WTC11 (cell line): ENCODE measurements around the gene PRDM5. TPM values are rescaled to one million over a fixed set of nuclear protein-coding genes. Genes with fewer than 3 reads are reported as not detected.

ENCODE experiments used
- ATAC-seq: fragments of 200-7000 bp; cut with Tn5 transposase; 2 replicates; pipeline ENCODE4 v1.10.0; 2021; ENCODE audit warnings: mild to moderate bottlenecking, moderate library complexity
- CTCF ChIA-PET: fragments of 300-600 bp; sonication (Branson Sonifier 250); formaldehyde crosslinking; loops from one replicate; lab custom pipeline; 2021; ENCODE audit warnings: antibody characterized with exemption; lab: Charles Lee
- POLR2A ChIA-PET: fragments of 350-600 bp; sonication (Branson Sonifier 250); formaldehyde crosslinking; loops from one replicate; lab custom pipeline; 2021; ENCODE audit warnings: antibody characterized with exemption; lab: Charles Lee
- DNase-seq: peaks from one replicate; pipeline ENCODE4 v3.0.0; 2021; ENCODE audit warnings: low spot score
- H3K27ac Mint-ChIP-seq: 2 replicates; pipeline ENCODE4 v1.8.0; 2021; ENCODE audit warnings: mixed read lengths
- H3K27me3 Mint-ChIP-seq: 2 replicates; pipeline ENCODE4 v1.8.0; 2021; ENCODE audit warnings: low read depth, mild to moderate bottlenecking, moderate library complexity, mixed read lengths
- H3K36me3 Mint-ChIP-seq: 2 replicates; pipeline ENCODE4 v1.8.0; 2021; ENCODE audit warnings: mixed read lengths
- H3K4me1 Mint-ChIP-seq: 2 replicates; pipeline ENCODE4 v1.8.0; 2022; ENCODE audit warnings: mixed read lengths
- H3K4me3 Mint-ChIP-seq: 2 replicates; pipeline ENCODE4 v1.8.0; 2021; ENCODE audit warnings: mild to moderate bottlenecking, moderate library complexity, mixed read lengths
- H3K9me3 Mint-ChIP-seq: 2 replicates; pipeline ENCODE4 v1.8.0; 2021; ENCODE audit warnings: mixed read lengths
- ATF1 ChIP-seq: sonication (generic); formaldehyde crosslinking; IDR thresholded peaks from 2 replicates; pipeline ENCODE4 v1.8.1; 2023; ENCODE audit warnings: mild to moderate bottlenecking, moderate library complexity, missing genetic modification reagents
- CBFB ChIP-seq: sonication (generic); formaldehyde crosslinking; IDR thresholded peaks from 2 replicates; pipeline ENCODE4 v1.8.1; 2022; ENCODE audit warnings: mild to moderate bottlenecking, low read depth, missing genetic modification reagents
- CREM ChIP-seq: sonication (generic); formaldehyde crosslinking; IDR thresholded peaks from 2 replicates; pipeline ENCODE4 v1.8.1; 2022; ENCODE audit warnings: mild to moderate bottlenecking, missing genetic modification reagents, moderate library complexity
- EMX1 ChIP-seq: fragments of 250-450 bp; sonication (Bioruptor Pico); IDR thresholded peaks from 2 replicates; pipeline ENCODE4 v1.8.0; 2021; ENCODE audit warnings: mild to moderate bottlenecking
- ETV6 ChIP-seq: sonication (generic); formaldehyde crosslinking; IDR thresholded peaks from 2 replicates; pipeline ENCODE4 v1.8.1; 2022; ENCODE audit warnings: mild to moderate bottlenecking, missing genetic modification reagents
- GABPB1 ChIP-seq: sonication (generic); formaldehyde crosslinking; IDR thresholded peaks from 2 replicates; pipeline ENCODE4 v1.8.1; 2023; ENCODE audit warnings: mild to moderate bottlenecking, missing genetic modification reagents
- GTF2I ChIP-seq: fragments of 250-450 bp; sonication (Bioruptor Pico); conservative IDR thresholded peaks from 2 replicates; pipeline ENCODE4 v1.4.0; 2021; ENCODE audit warnings: mild to moderate bottlenecking
- HMGA2 ChIP-seq: fragments of 250-450 bp; sonication (Bioruptor Pico); IDR thresholded peaks from 2 replicates; pipeline ENCODE4 v1.4.0; 2021; ENCODE audit warnings: mild to moderate bottlenecking, moderate library complexity
- KAT7 ChIP-seq: sonication (generic); formaldehyde crosslinking; IDR thresholded peaks from 2 replicates; pipeline ENCODE4 v1.8.1; 2023; ENCODE audit warnings: missing genetic modification reagents, mild to moderate bottlenecking, borderline replicate concordance
- MYBL2 ChIP-seq: sonication (generic); formaldehyde crosslinking; IDR thresholded peaks from 2 replicates; pipeline ENCODE4 v1.8.1; 2023; ENCODE audit warnings: mild to moderate bottlenecking, moderate library complexity, missing genetic modification reagents
- NFATC4 ChIP-seq: fragments of 250-450 bp; sonication (Bioruptor Pico); IDR thresholded peaks from 2 replicates; pipeline ENCODE4 v1.9.0; 2021; ENCODE audit warnings: mild to moderate bottlenecking
- NFE2L1 ChIP-seq: sonication (generic); formaldehyde crosslinking; IDR thresholded peaks from 2 replicates; pipeline ENCODE4 v1.8.1; 2023; ENCODE audit warnings: missing genetic modification reagents
- SMAD4 ChIP-seq: sonication (generic); formaldehyde crosslinking; IDR thresholded peaks from 2 replicates; pipeline ENCODE4 v1.8.0; 2022; ENCODE audit warnings: mild to moderate bottlenecking, missing genetic modification reagents
- SOX15 ChIP-seq: fragments of 250-450 bp; sonication (Bioruptor Pico); IDR thresholded peaks from 2 replicates; pipeline ENCODE4 v1.9.0; 2021; ENCODE audit warnings: mild to moderate bottlenecking
- TEAD4 ChIP-seq: sonication (generic); formaldehyde crosslinking; IDR thresholded peaks from 2 replicates; pipeline ENCODE4 v1.8.0; 2022; ENCODE audit warnings: mild to moderate bottlenecking, missing genetic modification reagents
- TP53 ChIP-seq: sonication (generic); formaldehyde crosslinking; IDR thresholded peaks from 2 replicates; pipeline ENCODE4 v1.8.1; 2023; ENCODE audit warnings: mild to moderate bottlenecking, missing genetic modification reagents
- ZNF121 ChIP-seq: sonication (generic); formaldehyde crosslinking; IDR thresholded peaks from 2 replicates; pipeline ENCODE4 v1.8.0; 2023; ENCODE audit warnings: missing genetic modification reagents
- ZNF396 ChIP-seq: fragments of 250-450 bp; sonication (Bioruptor Pico); IDR thresholded peaks from 2 replicates; pipeline ENCODE4 v1.8.0; 2021; ENCODE audit warnings: mild to moderate bottlenecking, moderate library complexity, borderline replicate concordance
- ZNF423 ChIP-seq: fragments of 250-450 bp; sonication (Bioruptor Pico); IDR thresholded peaks from 2 replicates; pipeline ENCODE4 v2.1.2; 2022; ENCODE audit warnings: mild to moderate bottlenecking, moderate library complexity
- total RNA-seq: library from RNA; stranded (reverse); gene quantifications from 3 replicates; pipeline ENCODE4 v1.2.3, GENCODE V29; 2021
- TF ChIP-seq, protein P1 (sequence below): sonication (generic); formaldehyde crosslinking; IDR thresholded peaks from 2 replicates; pipeline ENCODE4 v1.8.1; 2023; ENCODE audit warnings: mild to moderate bottlenecking, missing genetic modification reagents, moderate library complexity
- TF ChIP-seq, protein P2 (sequence below): sonication (generic); formaldehyde crosslinking; conservative IDR thresholded peaks from 2 replicates; pipeline ENCODE4 v1.8.1; 2022; ENCODE audit warnings: mild to moderate bottlenecking, missing genetic modification reagents
- TF ChIP-seq, protein P3 (sequence below): sonication (generic); formaldehyde crosslinking; conservative IDR thresholded peaks from 2 replicates; pipeline ENCODE4 v1.8.1; 2023; ENCODE audit warnings: mild to moderate bottlenecking, low read depth, missing genetic modification reagents, moderate library complexity
- TF ChIP-seq, protein P4 (sequence below): sonication (generic); formaldehyde crosslinking; IDR thresholded peaks from 2 replicates; pipeline ENCODE4 v1.8.1; 2023; ENCODE audit warnings: mild to moderate bottlenecking, missing genetic modification reagents, borderline replicate concordance
- TF ChIP-seq, protein P5 (sequence below): sonication (generic); formaldehyde crosslinking; IDR thresholded peaks from 2 replicates; pipeline ENCODE4 v1.8.1; 2022; ENCODE audit warnings: mild to moderate bottlenecking, missing genetic modification reagents, moderate library complexity, borderline replicate concordance
- TF ChIP-seq, protein P6 (sequence below): sonication (generic); formaldehyde crosslinking; IDR thresholded peaks from 2 replicates; pipeline ENCODE4 v1.8.1; 2023; ENCODE audit warnings: mild to moderate bottlenecking, missing genetic modification reagents

Gene PRDM5
- total RNA-seq, 1 experiment from 2014 or later, result 47.0 TPM

DNA sequence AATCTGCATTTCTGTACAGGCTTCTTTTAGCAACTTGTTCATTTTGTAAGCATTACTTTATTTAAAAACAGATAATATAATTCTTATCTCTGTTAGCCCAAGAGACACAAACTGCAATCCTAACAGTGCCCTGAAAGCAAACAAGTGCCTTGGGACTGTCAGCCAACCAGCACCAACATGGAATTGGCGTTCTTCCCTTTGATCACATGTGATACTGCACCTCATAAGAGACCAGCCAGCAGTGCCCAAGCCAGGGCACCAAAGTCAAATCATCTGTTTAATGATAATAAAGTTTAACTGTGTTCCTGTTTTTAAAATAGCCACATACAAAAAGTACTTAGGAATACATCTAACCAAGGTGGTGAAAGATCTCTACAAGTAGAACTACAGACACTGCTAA lies 223.2 kb downstream of the PRDM5 start (continued):
- no peak for TF ChIP-seq ZNF396 (CRISPR knock-in tag)
- TF ChIP-seq, protein P1, sequence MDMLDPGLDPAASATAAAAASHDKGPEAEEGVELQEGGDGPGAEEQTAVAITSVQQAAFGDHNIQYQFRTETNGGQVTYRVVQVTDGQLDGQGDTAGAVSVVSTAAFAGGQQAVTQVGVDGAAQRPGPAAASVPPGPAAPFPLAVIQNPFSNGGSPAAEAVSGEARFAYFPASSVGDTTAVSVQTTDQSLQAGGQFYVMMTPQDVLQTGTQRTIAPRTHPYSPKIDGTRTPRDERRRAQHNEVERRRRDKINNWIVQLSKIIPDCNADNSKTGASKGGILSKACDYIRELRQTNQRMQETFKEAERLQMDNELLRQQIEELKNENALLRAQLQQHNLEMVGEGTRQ (CRISPR knock-in tag), result no peak
- TF ChIP-seq, all 79 proteins: peak for 0

DNA sequence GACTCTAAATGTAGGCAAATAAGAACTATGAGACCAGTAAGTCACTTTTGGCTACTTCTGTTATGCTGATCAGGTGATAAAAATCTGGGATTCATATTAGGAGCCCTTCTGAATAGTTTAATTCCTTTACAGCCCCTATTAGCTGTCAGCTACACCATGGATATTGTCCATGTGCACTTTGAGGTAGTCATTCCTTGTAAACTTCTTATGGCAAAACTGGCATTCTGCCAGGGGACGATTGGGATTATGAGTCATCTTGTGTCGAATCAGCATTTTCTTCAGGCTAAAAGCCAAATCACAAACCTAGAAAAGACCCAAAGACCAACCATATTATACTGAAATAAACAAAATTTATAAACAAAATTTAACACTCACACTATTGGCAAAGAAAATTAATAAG lies 227.6 kb downstream of the PRDM5 start:
- Mint-ChIP-seq H3K27ac (no peak overlapping the region), H3K9me3 (no peaks in the 10 kb centered on the region), H3K36me3 (no peaks in the 10 kb centered on the region), H3K4me3 (no peak overlapping the region)
- DNase-seq, result no peak
- CTCF ChIA-PET, result no interaction called here
- TF ChIP-seq, protein P1 (CRISPR knock-in tag), result no peak
- TF ChIP-seq NFATC4 (CRISPR knock-in tag) (no peak), SOX15 (CRISPR knock-in tag) (no peak), ZNF423 (no peak), KAT7 (no peak), EMX1 (CRISPR knock-in tag) (no peak), ATF1 (CRISPR knock-in tag) (no peak), ETV6 (CRISPR knock-in tag) (no peak), HMGA2 (CRISPR knock-in tag) (no peak), MYBL2 (CRISPR knock-in tag) (no peak), ZNF121 (no peak), CBFB (CRISPR knock-in tag) (no peak), TP53 (CRISPR knock-in tag) (no peak)
- TF ChIP-seq, protein P2, sequence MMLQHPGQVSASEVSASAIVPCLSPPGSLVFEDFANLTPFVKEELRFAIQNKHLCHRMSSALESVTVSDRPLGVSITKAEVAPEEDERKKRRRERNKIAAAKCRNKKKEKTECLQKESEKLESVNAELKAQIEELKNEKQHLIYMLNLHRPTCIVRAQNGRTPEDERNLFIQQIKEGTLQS (CRISPR knock-in tag), result no peak
- TF ChIP-seq, protein P3, sequence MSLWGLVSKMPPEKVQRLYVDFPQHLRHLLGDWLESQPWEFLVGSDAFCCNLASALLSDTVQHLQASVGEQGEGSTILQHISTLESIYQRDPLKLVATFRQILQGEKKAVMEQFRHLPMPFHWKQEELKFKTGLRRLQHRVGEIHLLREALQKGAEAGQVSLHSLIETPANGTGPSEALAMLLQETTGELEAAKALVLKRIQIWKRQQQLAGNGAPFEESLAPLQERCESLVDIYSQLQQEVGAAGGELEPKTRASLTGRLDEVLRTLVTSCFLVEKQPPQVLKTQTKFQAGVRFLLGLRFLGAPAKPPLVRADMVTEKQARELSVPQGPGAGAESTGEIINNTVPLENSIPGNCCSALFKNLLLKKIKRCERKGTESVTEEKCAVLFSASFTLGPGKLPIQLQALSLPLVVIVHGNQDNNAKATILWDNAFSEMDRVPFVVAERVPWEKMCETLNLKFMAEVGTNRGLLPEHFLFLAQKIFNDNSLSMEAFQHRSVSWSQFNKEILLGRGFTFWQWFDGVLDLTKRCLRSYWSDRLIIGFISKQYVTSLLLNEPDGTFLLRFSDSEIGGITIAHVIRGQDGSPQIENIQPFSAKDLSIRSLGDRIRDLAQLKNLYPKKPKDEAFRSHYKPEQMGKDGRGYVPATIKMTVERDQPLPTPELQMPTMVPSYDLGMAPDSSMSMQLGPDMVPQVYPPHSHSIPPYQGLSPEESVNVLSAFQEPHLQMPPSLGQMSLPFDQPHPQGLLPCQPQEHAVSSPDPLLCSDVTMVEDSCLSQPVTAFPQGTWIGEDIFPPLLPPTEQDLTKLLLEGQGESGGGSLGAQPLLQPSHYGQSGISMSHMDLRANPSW (CRISPR knock-in tag), result no peak
- TF ChIP-seq, protein P4, sequence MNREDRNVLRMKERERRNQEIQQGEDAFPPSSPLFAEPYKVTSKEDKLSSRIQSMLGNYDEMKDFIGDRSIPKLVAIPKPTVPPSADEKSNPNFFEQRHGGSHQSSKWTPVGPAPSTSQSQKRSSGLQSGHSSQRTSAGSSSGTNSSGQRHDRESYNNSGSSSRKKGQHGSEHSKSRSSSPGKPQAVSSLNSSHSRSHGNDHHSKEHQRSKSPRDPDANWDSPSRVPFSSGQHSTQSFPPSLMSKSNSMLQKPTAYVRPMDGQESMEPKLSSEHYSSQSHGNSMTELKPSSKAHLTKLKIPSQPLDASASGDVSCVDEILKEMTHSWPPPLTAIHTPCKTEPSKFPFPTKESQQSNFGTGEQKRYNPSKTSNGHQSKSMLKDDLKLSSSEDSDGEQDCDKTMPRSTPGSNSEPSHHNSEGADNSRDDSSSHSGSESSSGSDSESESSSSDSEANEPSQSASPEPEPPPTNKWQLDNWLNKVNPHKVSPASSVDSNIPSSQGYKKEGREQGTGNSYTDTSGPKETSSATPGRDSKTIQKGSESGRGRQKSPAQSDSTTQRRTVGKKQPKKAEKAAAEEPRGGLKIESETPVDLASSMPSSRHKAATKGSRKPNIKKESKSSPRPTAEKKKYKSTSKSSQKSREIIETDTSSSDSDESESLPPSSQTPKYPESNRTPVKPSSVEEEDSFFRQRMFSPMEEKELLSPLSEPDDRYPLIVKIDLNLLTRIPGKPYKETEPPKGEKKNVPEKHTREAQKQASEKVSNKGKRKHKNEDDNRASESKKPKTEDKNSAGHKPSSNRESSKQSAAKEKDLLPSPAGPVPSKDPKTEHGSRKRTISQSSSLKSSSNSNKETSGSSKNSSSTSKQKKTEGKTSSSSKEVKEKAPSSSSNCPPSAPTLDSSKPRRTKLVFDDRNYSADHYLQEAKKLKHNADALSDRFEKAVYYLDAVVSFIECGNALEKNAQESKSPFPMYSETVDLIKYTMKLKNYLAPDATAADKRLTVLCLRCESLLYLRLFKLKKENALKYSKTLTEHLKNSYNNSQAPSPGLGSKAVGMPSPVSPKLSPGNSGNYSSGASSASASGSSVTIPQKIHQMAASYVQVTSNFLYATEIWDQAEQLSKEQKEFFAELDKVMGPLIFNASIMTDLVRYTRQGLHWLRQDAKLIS (CRISPR knock-in tag), result no peak
- TF ChIP-seq, all 79 proteins: peak for 0
- 0 out of 2 replicates have a peak, but pooled peaks cover 4% of the 10 kb centered on the region for H3K4me1 Mint-ChIP-seq
- H3K27me3 Mint-ChIP-seq, result no peaks in the 10 kb centered on the region
- POLR2A ChIA-PET, result no interaction called here
- no peak for ATAC-seq

DNA sequence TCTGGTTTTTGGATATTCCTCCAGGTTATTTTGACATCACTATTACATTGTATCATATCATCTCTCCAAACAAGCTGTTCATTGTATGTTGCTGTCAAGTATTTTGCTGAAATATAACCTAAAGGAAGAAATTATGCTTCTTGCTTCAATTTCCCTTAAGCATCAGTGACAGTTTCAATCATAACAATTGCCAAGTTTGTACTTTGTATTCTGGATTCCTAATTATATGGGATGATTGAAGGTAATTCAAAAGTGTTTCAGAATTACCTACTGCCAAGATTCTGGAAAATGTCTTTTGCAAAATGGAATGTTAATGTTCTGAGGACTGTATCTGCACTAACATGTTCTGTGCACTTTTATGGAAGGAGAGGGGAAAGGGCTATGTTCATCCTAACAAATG lies 228.7 kb downstream of the PRDM5 start:
- H3K9me3 Mint-ChIP-seq, result no peaks in the 10 kb centered on the region
- no peak for DNase-seq
- POLR2A ChIA-PET, result no interaction called here
- H3K27me3 Mint-ChIP-seq, result no peaks in the 10 kb centered on the region
- H3K27ac Mint-ChIP-seq, result 0 out of 2 replicates have a peak overlapping the region, but pooled peaks have one; percentile 48
- H3K4me3 Mint-ChIP-seq, result no peak overlapping the region
- ATAC-seq, result no peak
- H3K36me3 Mint-ChIP-seq, result no peaks in the 10 kb centered on the region
- 0 out of 2 replicates have a peak, but pooled peaks cover 4% of the 10 kb centered on the region for H3K4me1 Mint-ChIP-seq
- CTCF ChIA-PET, result no interaction called here
- TF ChIP-seq, protein P5, sequence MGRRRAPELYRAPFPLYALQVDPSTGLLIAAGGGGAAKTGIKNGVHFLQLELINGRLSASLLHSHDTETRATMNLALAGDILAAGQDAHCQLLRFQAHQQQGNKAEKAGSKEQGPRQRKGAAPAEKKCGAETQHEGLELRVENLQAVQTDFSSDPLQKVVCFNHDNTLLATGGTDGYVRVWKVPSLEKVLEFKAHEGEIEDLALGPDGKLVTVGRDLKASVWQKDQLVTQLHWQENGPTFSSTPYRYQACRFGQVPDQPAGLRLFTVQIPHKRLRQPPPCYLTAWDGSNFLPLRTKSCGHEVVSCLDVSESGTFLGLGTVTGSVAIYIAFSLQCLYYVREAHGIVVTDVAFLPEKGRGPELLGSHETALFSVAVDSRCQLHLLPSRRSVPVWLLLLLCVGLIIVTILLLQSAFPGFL, result no peak
- TF ChIP-seq NFE2L1 (CRISPR knock-in tag) (no peak), CREM (no peak), SMAD4 (CRISPR knock-in tag) (no peak), TEAD4 (CRISPR knock-in tag) (no peak), GTF2I (no peak), HMGA2 (CRISPR knock-in tag) (no peak), GABPB1 (CRISPR knock-in tag) (no peak)
- TF ChIP-seq, protein P6, sequence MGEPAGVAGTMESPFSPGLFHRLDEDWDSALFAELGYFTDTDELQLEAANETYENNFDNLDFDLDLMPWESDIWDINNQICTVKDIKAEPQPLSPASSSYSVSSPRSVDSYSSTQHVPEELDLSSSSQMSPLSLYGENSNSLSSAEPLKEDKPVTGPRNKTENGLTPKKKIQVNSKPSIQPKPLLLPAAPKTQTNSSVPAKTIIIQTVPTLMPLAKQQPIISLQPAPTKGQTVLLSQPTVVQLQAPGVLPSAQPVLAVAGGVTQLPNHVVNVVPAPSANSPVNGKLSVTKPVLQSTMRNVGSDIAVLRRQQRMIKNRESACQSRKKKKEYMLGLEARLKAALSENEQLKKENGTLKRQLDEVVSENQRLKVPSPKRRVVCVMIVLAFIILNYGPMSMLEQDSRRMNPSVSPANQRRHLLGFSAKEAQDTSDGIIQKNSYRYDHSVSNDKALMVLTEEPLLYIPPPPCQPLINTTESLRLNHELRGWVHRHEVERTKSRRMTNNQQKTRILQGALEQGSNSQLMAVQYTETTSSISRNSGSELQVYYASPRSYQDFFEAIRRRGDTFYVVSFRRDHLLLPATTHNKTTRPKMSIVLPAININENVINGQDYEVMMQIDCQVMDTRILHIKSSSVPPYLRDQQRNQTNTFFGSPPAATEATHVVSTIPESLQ (CRISPR knock-in tag), result no peak
